NCI-H748 (cell line): Measurements from ENCODE around the gene CACNA1I.

ENCODE experiments used
- DNase-seq: peaks from one replicate; lab custom pipeline; 2025; ENCODE audit not compliant: unreplicated experiment; lab: John Stamatoyannopoulos, UW

CACNA1I gene

GRCh38 chr22:39714321-39714720, 143.8 kb downstream of the CACNA1I start:
- DNase-seq = no peak

- DNase-seq = no peak
Measured at GRCh38 chr22:39715778-39716495, 145.4 kb downstream of the CACNA1I start.

GRCh38 chr22:39716534-39716933, 146.0 kb downstream of the CACNA1I start:
- no peak for DNase-seq

DNA sequence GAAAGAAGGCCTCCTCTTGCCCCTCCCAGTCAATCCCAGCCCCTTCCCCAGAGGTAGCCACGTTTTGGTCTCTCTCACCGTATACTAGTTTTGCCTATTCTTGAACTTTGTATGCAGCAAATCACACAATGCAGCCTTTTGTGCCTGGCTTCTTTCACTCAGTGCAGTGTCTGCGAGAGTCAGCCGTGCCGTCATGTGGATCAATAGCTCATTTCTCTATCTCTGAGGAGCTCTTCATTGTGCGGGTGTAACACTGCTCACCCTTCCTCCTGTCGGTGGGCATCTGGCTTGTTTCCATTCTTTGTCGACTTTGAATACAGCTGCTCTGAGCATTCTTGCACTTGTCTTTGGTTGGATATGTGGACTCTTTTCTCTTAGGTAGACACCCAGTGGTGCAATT, 146.5 kb downstream of the CACNA1I start:
- DNase-seq = no peak

DNA sequence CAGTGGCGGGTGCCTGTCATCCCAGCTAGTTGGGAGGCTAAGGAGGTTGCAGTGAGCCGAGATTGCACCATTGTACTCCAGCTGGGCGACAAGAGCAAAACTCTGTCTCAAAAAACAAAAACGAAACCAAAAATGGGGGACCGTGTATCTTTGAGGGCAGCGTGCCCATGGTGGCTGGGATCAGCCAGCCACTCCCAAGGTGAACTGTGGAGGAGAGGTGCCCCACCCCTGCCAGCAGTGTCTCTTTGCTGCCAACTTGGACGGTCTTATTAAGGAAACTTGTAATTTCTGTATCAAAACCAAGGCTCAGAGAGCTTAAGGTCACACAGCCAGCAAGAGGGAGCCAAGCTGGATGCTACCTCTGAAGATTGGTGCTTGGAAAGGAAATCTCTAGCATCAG, 147.7 kb downstream of the CACNA1I start:
- no peak for DNase-seq

DNA sequence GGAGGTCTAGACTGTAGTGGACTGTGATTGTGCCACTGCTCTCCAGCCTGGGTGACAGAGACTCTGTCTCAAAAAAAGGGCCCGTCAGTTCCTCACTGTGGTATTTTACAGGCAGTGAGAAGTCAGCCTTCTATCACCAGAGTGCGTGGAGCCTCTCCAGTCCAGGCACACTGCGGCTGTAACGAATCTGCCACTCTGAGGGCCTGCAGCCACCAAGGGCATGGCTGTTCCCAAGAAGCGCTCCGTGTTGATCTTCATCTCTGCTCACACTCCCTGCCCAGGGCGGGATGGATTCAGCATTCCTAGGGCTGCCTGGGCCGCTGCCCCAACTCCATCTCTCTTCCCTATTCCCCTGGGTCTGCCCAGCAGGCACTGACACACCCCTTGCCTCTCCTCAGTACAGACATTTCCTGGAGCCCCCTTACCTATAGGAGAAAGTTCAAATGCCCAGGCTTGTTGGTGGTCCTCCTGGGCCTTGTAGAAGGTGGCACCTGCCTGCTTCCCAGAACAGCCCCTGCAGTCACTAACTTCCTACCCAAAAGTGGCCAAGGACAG, 148.4 kb downstream of the CACNA1I start:
- no peak for DNase-seq

DNA sequence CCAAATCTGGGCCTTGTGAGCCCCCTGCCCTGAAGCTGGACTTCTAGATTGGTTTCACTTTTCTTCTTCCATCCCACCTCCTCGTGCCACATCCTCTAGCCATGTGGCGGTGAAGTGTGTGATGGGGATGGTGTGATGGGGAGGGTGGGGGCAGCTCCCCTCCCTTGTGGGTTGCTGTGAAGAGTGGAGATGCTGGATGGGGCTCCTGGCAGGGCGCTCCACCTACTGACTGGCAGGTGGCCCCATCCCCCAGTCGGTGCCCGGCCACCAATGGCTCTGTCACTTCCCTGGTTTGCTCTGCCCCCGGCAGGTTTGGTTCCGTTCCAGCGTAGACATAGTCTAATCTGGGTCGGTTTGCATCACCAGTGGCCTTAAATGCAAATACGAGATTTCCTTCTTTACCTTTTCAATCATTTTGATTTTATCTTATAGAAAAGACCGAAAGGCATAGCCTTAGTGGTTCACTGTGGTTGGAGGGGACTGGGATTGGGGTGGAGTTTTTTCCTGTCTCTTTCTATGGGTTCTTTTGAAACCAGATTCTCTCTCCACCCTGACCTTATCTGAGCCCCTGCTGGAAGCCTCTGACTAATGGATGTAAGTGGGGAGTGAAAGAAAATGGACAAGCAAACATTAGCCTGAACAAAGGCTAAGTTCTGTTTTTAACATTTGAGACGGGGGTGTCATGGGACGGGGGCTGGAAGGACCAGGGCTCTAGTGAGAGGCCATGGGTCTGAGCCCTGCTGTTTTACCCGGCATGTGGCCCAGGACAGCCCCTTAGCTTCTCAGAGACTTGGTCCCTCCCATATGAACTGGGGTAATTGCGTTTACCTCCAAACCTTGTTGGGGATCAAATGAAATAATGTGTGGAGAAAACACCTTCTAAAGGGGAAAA, 149.3 kb downstream of the CACNA1I start:
- DNase-seq = no peak

- DNase-seq = no peak
Measured at GRCh38 chr22:39721206-39722031, 150.9 kb downstream of the CACNA1I start.

DNA sequence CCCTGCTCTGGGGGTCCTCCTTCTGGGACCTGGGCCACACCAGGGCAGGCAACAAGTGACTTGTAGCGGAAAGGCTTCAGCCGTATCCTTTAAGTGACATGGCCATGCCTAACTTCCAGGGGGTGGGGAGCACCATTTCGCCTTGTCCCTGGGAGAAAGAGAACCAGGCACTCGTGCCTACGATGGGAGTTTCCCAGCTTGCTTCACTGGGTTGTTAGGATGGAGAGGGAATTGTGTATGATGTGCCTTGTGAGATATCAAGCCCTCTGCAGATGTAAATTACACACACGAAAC, 151.4 kb downstream of the CACNA1I start:
- no peak for DNase-seq

GRCh38 chr22:39722501-39722900, 151.9 kb downstream of the CACNA1I start:
- no peak for DNase-seq

DNA sequence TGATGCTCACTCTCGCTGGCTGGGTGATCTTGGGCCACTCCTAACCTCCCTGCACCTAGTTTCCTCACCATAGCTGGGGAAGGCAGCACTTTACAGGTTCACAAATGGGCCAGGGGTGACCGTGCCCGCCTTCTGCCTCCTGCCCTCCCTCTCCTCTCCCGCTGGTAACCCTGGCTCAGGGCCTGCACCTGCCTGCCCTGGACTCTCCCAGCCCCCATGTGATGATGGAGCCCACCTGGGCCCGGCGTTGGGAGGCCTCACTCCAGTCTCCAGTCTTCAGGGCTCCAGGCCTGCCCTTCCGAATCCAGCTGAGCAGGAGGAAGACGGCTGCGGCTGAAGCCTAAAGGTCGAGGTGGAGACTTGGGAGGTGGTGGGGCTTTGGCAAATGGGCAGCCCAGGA, 152.9 kb downstream of the CACNA1I start:
- no peak for DNase-seq

GRCh38 chr22:39723899-39724351, 153.4 kb downstream of the CACNA1I start:
- no peak for DNase-seq

- no peak for DNase-seq
Measured at GRCh38 chr22:39724390-39724789, 153.8 kb downstream of the CACNA1I start.

GRCh38 chr22:39724857-39725256, 154.3 kb downstream of the CACNA1I start:
- DNase-seq = no peak

DNA sequence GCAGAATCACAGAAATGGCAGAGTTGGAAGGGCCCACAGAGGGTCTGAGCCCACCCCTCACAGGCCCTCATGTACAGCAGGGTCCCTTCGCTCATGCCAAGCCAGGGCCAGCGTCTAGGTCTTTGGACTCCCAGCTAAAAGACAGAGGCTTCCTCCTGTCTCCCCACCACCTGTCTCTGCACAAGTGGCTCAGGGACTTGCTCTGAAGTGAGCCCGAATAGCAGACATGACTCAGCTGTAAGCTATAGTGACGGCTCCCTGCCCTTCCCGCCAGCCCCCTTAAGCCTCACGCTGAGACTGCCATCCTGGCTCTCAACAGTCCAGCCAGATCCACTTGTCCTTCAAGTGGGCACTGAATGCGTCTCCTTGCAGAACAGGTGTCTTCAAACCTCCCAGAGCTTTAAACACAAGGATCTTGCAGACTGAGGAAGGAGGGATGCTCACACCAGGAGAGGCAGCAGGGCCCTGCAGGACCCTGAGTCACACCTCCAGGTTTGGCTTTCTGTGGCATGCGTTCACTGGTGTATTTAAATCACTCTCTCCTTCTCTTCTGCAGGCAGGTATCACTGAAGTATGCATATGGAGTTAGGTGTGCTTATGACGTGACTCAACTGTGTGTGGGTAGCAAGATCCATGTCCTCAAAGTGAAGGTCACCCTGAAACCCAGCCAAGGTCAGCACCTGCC, 154.9 kb downstream of the CACNA1I start:
- no peak for DNase-seq

- DNase-seq = no peak
Measured at GRCh38 chr22:39727541-39727940, 157.0 kb downstream of the CACNA1I start.

DNA sequence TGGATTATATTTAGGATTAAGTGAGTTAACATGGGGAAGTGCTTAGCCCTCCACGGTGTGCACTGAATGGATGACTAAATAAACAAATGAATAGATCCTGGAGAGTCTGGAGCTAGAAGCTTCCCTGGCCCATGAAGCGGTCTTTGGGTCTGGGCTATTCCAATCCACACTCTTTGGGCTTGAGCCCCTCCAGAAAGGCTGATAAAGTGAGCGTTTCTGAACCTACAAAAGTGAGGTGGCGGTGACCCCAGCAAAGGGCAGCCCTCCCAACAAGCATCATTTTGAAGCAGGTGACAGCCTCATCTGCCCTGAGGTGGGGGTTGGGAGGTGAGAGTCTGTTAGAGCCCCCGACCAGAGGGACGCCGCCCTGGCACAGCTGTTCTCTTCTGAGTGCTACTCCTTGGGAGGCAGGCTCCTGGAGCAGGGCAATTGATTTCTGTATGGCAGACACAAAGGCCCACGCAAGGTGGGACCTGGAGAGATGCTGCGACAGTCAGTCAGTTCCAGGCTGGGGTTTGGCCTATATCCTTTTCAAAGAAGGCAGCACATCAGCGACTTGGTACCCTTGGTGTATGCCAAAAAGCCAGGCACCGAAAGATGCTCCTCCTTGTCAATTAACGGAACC, 157.8 kb downstream of the CACNA1I start:
- no peak for DNase-seq

GRCh38 chr22:39729141-39729934, 158.8 kb downstream of the CACNA1I start:
- no peak for DNase-seq

- no peak for DNase-seq
Measured at GRCh38 chr22:39731481-39731880, 160.9 kb downstream of the CACNA1I start.
